ENCODE results near the gene KMT2C. TPM values are rescaled to one million over a fixed set of nuclear protein-coding genes. Genes with fewer than 3 reads are reported as not detected.

KMT2C gene
- total RNA-seq, 1 donor from 2014 or later = 136 TPM

- Mint-ChIP-seq H3K27ac (ENCODE audit: unreplicated experiment) (peak overlapping the region; percentile 18), H3K9me3 (ENCODE audit: unreplicated experiment) (peaks cover 19% of the 10 kb centered on the region), H3K4me3 (ENCODE audit: unreplicated experiment) (no peak overlapping the region), H3K36me3 (ENCODE audit: unreplicated experiment) (peaks cover 4% of the 10 kb centered on the region), H3K4me1 (ENCODE audit: low read depth, unreplicated experiment) (no peaks in the 10 kb centered on the region), H3K27me3 (ENCODE audit: unreplicated experiment) (peaks cover 12% of the 10 kb centered on the region)
- TF ChIP-seq, protein P1, sequence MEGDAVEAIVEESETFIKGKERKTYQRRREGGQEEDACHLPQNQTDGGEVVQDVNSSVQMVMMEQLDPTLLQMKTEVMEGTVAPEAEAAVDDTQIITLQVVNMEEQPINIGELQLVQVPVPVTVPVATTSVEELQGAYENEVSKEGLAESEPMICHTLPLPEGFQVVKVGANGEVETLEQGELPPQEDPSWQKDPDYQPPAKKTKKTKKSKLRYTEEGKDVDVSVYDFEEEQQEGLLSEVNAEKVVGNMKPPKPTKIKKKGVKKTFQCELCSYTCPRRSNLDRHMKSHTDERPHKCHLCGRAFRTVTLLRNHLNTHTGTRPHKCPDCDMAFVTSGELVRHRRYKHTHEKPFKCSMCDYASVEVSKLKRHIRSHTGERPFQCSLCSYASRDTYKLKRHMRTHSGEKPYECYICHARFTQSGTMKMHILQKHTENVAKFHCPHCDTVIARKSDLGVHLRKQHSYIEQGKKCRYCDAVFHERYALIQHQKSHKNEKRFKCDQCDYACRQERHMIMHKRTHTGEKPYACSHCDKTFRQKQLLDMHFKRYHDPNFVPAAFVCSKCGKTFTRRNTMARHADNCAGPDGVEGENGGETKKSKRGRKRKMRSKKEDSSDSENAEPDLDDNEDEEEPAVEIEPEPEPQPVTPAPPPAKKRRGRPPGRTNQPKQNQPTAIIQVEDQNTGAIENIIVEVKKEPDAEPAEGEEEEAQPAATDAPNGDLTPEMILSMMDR (IDR thresholded peaks at IDR 0.05; ENCODE audit: partially characterized antibody, unreplicated experiment) = no peak
- no peak for DNase-seq
These were observed 302.0 kb downstream of the KMT2C start for GRCh38 chr7:152133804-152134203.

DNA sequence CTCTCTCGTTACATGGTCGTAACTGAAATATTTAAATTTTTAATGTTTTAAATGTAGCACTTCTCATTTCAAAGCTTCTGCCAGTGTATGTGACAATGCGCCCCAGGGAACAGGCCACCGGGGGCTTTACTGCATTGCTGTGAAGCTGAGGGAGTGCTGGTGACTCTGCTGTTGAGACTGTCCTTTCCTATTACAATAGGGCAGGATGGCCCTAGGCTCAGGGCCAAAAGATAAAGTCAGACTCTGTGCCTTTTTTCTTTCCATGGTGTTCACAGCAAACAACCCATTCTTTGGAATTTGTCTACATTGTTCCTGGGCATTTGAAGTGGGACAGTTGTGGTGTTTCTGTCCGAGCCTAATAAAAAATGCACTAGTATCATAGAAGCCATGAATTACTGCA is 303.0 kb downstream of the KMT2C start:
- peaks cover 14% of the 10 kb centered on the region for H3K27me3 Mint-ChIP-seq (ENCODE audit: unreplicated experiment)
- H3K9me3 Mint-ChIP-seq (ENCODE audit: unreplicated experiment) = peaks cover 21% of the 10 kb centered on the region
- peaks cover 4% of the 10 kb centered on the region for H3K36me3 Mint-ChIP-seq (ENCODE audit: unreplicated experiment)
- no peak overlapping the region for H3K4me3 Mint-ChIP-seq (ENCODE audit: unreplicated experiment)
- no peak for DNase-seq
- H3K27ac Mint-ChIP-seq (ENCODE audit: unreplicated experiment) = no peak overlapping the region
- no peaks in the 10 kb centered on the region for H3K4me1 Mint-ChIP-seq (ENCODE audit: low read depth, unreplicated experiment)
- TF ChIP-seq, protein P1 (IDR thresholded peaks at IDR 0.05; ENCODE audit: partially characterized antibody, unreplicated experiment) = no peak

DNA sequence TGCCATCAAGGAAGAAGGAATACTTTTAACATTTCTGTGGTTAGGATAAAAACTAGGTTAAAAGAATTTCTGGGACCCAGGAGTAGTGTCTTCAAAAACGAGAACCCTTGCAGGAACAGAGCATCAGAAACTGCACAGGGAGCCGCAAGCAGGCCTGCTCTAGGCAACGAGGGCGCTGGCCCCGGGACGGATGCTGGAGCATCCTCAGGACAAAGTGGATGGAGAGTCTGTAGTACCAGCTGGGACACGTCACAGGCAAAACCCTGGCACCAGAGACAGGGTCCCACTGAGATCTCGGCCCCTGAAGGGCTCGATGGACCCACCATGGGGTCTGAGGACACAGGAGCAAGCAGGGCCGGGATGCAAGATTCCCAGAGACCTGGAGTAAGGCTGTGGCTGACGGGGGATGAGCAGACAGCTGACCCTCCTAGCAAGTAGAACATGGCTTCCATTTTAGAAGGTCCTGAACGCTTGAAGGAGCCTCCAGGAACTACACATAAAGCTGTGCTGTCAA is 303.8 kb downstream of the KMT2C start:
- Mint-ChIP-seq H3K4me3 (ENCODE audit: unreplicated experiment) (no peak overlapping the region), H3K9me3 (ENCODE audit: unreplicated experiment) (peaks cover 24% of the 10 kb centered on the region), H3K27ac (ENCODE audit: unreplicated experiment) (no peak overlapping the region), H3K4me1 (ENCODE audit: low read depth, unreplicated experiment) (no peaks in the 10 kb centered on the region), H3K36me3 (ENCODE audit: unreplicated experiment) (peaks cover 10% of the 10 kb centered on the region), H3K27me3 (ENCODE audit: unreplicated experiment) (peaks cover 17% of the 10 kb centered on the region)
- TF ChIP-seq, protein P1 (IDR thresholded peaks at IDR 0.05; ENCODE audit: partially characterized antibody, unreplicated experiment) = no peak
- no peak for DNase-seq

DNA sequence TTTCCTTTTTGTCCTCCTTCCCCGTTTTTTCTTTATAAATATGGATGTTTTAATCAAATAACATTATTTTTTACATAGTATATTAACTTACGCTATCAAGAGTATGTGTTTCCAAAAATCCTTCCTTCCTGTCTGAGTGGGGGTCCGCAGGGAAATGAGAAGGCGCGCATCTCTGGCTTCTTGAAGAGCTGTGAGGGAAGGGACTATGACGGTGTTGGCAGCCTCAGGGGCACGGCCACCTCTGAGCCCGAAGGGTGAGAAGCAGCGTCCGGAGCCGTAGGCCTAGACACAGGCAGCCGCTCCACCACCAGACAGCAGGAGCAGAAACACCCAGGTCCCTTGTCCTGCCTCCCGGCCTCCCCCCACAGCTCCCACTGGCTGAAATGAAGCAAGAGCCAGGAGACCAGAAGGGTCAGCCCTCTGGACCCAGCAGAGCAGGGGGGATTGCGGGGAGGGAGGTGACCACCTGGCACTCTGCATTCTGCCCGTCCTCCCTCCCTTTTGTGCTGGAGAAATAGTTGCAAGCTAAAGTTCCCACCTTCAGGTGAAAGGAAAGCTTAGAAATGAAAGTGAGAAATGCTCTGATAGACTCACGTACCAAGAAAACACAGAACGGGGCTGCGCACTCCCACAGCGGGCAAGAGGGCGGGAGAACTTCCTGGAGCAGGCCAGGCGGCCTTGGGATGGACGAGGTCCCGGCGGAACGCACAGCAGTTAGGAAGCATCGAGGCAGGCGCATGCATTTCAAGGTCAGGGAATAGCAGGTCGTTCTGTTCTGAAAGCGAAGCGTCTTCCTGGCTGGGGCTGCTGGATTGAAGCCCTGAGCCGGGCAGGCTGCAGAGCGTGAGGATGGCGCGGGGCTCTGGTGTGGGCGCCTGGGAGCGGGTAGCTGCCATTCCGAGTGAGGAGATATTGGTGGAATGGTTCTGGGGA is 304.9 kb downstream of the KMT2C start:
- Mint-ChIP-seq H3K4me3 (ENCODE audit: unreplicated experiment) (no peak overlapping the region), H3K36me3 (ENCODE audit: unreplicated experiment) (peaks cover 16% of the 10 kb centered on the region), H3K27ac (ENCODE audit: unreplicated experiment) (no peak overlapping the region), H3K4me1 (ENCODE audit: low read depth, unreplicated experiment) (peaks cover 2% of the 10 kb centered on the region), H3K9me3 (ENCODE audit: unreplicated experiment) (peaks cover 24% of the 10 kb centered on the region), H3K27me3 (ENCODE audit: unreplicated experiment) (peaks cover 21% of the 10 kb centered on the region)
- TF ChIP-seq, protein P1 (IDR thresholded peaks at IDR 0.05; ENCODE audit: partially characterized antibody, unreplicated experiment) = no peak
- DNase-seq = no peak

GRCh38 chr7:152129682-152130081 is 306.1 kb downstream of the KMT2C start:
- DNase-seq = no peak
- H3K4me3 Mint-ChIP-seq (ENCODE audit: unreplicated experiment) = no peak overlapping the region
- H3K27ac Mint-ChIP-seq (ENCODE audit: unreplicated experiment) = no peak overlapping the region
- peaks cover 21% of the 10 kb centered on the region for H3K27me3 Mint-ChIP-seq (ENCODE audit: unreplicated experiment)
- peaks cover 21% of the 10 kb centered on the region for H3K36me3 Mint-ChIP-seq (ENCODE audit: unreplicated experiment)
- H3K9me3 Mint-ChIP-seq (ENCODE audit: unreplicated experiment) = peaks cover 26% of the 10 kb centered on the region
- TF ChIP-seq, protein P1 (IDR thresholded peaks at IDR 0.05; ENCODE audit: partially characterized antibody, unreplicated experiment) = no peak
- peaks cover 2% of the 10 kb centered on the region for H3K4me1 Mint-ChIP-seq (ENCODE audit: low read depth, unreplicated experiment)
